Neural cell (in vitro differentiated cells): ENCODE data around the gene KIAA1191.

Source experiments
- EZH2 ChIP-seq: fragments of 200-600, 300-800 bp; shearing (Covaris generic), sonication (generic); IDR thresholded peaks from 2 replicates; pipeline ENCODE4 v1.6.1; 2014; ENCODE audit warnings: antibody characterized with exemption, low read length, borderline replicate concordance, mild to moderate bottlenecking; ENCODE audit not compliant: insufficient read depth, poor library complexity, severe bottlenecking
- MXI1 ChIP-seq: fragments of 450-650 bp; conservative IDR thresholded peaks from 2 replicates; pipeline ENCODE4 v1.6.1; 2014; ENCODE audit warnings: antibody characterized with exemption, mild to moderate bottlenecking; ENCODE audit not compliant: poor library complexity, severe bottlenecking
- POLR2AphosphoS5 ChIP-seq: IDR thresholded peaks from 2 replicates; pipeline ENCODE4 v1.6.1; 2012
- RAD21 ChIP-seq: fragments of 450-650 bp; conservative IDR thresholded peaks from 2 replicates; pipeline ENCODE4 v1.6.1; 2014; ENCODE audit warnings: antibody characterized with exemption, mild to moderate bottlenecking, moderate library complexity
- TAF1 ChIP-seq: IDR thresholded peaks from 2 replicates; pipeline ENCODE4 v1.6.1; 2012; ENCODE audit warnings: low read depth
- TF ChIP-seq, protein P1 (sequence below): fragments of 450-650 bp; IDR thresholded peaks from 2 replicates; pipeline ENCODE4 v1.5.1; 2014; ENCODE audit warnings: antibody characterized with exemption, mild to moderate bottlenecking, moderate library complexity; ENCODE audit not compliant: poor library complexity, severe bottlenecking
- TF ChIP-seq, protein P2 (sequence below): IDR thresholded peaks from 2 replicates; pipeline ENCODE4 v1.6.1; 2012; ENCODE audit warnings: borderline replicate concordance

DNA sequence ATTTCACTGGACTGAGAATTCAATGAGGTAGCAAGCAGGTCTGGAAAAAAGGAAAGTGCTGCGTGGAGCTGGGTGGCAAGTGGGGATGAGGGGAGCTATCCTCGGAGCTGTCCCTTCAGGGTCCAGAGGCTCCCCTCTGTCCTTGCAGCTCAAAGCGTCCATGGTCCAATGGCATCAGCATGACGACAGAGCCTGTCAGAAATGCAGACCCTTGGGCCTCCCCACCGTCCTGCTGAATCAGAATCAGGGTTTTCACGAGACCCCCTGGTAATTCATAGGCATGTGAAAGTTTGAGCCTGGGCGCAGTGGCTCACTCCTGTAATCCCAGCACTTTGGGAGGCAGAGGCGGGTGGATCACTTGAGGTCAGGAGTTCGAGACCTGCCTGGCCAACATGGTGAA is 32.5 kb upstream of the KIAA1191 start:
- TF ChIP-seq, protein P1, sequence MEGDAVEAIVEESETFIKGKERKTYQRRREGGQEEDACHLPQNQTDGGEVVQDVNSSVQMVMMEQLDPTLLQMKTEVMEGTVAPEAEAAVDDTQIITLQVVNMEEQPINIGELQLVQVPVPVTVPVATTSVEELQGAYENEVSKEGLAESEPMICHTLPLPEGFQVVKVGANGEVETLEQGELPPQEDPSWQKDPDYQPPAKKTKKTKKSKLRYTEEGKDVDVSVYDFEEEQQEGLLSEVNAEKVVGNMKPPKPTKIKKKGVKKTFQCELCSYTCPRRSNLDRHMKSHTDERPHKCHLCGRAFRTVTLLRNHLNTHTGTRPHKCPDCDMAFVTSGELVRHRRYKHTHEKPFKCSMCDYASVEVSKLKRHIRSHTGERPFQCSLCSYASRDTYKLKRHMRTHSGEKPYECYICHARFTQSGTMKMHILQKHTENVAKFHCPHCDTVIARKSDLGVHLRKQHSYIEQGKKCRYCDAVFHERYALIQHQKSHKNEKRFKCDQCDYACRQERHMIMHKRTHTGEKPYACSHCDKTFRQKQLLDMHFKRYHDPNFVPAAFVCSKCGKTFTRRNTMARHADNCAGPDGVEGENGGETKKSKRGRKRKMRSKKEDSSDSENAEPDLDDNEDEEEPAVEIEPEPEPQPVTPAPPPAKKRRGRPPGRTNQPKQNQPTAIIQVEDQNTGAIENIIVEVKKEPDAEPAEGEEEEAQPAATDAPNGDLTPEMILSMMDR, result no peak
- TF ChIP-seq, protein P2, sequence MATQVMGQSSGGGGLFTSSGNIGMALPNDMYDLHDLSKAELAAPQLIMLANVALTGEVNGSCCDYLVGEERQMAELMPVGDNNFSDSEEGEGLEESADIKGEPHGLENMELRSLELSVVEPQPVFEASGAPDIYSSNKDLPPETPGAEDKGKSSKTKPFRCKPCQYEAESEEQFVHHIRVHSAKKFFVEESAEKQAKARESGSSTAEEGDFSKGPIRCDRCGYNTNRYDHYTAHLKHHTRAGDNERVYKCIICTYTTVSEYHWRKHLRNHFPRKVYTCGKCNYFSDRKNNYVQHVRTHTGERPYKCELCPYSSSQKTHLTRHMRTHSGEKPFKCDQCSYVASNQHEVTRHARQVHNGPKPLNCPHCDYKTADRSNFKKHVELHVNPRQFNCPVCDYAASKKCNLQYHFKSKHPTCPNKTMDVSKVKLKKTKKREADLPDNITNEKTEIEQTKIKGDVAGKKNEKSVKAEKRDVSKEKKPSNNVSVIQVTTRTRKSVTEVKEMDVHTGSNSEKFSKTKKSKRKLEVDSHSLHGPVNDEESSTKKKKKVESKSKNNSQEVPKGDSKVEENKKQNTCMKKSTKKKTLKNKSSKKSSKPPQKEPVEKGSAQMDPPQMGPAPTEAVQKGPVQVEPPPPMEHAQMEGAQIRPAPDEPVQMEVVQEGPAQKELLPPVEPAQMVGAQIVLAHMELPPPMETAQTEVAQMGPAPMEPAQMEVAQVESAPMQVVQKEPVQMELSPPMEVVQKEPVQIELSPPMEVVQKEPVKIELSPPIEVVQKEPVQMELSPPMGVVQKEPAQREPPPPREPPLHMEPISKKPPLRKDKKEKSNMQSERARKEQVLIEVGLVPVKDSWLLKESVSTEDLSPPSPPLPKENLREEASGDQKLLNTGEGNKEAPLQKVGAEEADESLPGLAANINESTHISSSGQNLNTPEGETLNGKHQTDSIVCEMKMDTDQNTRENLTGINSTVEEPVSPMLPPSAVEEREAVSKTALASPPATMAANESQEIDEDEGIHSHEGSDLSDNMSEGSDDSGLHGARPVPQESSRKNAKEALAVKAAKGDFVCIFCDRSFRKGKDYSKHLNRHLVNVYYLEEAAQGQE, result no peak
- TF ChIP-seq EZH2 (no peak), POLR2AphosphoS5 (no peak), TAF1 (no peak), RAD21 (no peak), MXI1 (no peak)
